SKM-1 treated with dmso at 0.1 percent for 144 hours (cell line): Measurements from ENCODE around the gene ZDHHC16.

Experiments used
- DNase-seq: peaks from one replicate; lab custom pipeline; 2025; ENCODE audit not compliant: unreplicated experiment; lab: John Stamatoyannopoulos, UW

ZDHHC16 gene

DNA sequence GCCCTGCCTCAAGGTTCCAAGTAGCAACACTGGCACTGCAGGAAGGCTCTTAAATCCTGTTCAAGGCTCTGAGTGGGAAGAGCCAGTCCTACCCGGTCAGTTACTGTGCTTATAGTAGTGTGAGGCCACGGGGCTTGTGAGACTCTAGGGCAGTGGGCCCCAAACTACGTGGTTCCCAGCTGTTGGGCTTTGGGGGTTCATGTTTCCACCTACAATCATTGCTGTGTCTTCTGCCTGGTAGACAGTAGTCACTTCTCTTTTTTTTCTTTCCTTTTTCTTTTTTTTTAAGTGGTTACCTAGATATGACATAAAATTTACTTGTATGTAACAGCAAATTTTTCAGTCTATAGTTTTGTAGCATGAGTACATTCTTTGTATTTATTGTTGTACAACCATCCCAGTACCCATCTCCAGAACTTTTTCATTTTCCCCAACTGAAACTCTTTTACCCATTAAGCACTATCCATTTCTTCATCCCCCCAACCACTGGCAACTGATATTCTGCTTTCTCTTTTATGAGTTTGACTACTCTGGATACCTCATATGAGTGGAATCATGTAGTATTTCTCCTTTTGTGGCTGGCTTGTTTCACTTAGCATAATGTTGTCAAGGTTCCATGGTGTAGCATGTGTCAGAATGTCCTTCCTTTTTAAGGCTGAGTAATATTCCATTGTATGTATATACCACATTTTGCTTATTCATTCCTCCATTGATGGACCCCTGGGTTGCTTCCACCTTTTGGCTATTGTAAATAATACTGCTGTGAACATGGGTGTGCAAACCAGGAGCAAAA, 60.4 kb downstream of the ZDHHC16 start:
- no peak for DNase-seq
